Neutrophil (primary cell): ENCODE data around the gene PMF1.

Experiments used
- H3K27ac ChIP-seq: fragments of 200-600 bp; sonication (generic); 2 replicates; pipeline ENCODE4 v1.5.1; 2016; ENCODE audit warnings: mild to moderate bottlenecking, moderate library complexity
- H3K27me3 ChIP-seq: fragments of 200-600 bp; sonication (generic); 2 replicates; pipeline ENCODE4 v1.6.0; 2016; ENCODE audit warnings: mild to moderate bottlenecking
- H3K36me3 ChIP-seq: fragments of 200-600 bp; sonication (generic); 2 replicates; pipeline ENCODE4 v1.5.1; 2017
- H3K4me1 ChIP-seq, 2 experiments: fragments of 200-600 bp in 1 of 2; sonication (generic) in 1 of 2; 1 replicate in 1 of 2; 2 replicates in 1 of 2; pipeline versions ENCODE4 v1.5.1 to v1.6.1; 2013 to 2016; ENCODE audit warnings: low read depth in 1 of 2, low read length in 1 of 2, mild to moderate bottlenecking in 1 of 2, moderate library complexity in 1 of 2; ENCODE audit not compliant: control insufficient read depth in 1 of 2, insufficient read depth in 1 of 2
- H3K4me3 ChIP-seq, 2 experiments: fragments of 200-600 bp in 1 of 2; sonication (generic) in 1 of 2; 1 replicate in 1 of 2; 2 replicates in 1 of 2; pipeline ENCODE4 v1.5.1; 2013 to 2016; ENCODE audit warnings: low read depth in 1 of 2, low read length in 1 of 2, mild to moderate bottlenecking in 1 of 2, moderate library complexity in 1 of 2
- H3K9me3 ChIP-seq: fragments of 200-600 bp; sonication (generic); 2 replicates; pipeline ENCODE4 v1.5.1; 2016
- TF ChIP-seq, protein P1 (sequence below): fragments of 200-600 bp; sonication (generic); IDR thresholded peaks from 2 replicates; pipeline ENCODE4 v1.5.1; 2016; ENCODE audit warnings: antibody characterized with exemption

Gene PMF1

GRCh38 chr1:156220226-156220625 lies 7.4 kb downstream of the PMF1 start:
- H3K27ac ChIP-seq, result no peak overlapping the region
- H3K27me3 ChIP-seq, result no peaks in the 10 kb centered on the region
- H3K4me1 ChIP-seq, result peaks cover 45 to 48% of the 10 kb centered on the region in 2 experiments
- H3K9me3 ChIP-seq, result no peaks in the 10 kb centered on the region
- H3K4me3 ChIP-seq, result no peak overlapping the region
- H3K36me3 ChIP-seq, result peaks cover 20% of the 10 kb centered on the region
- TF ChIP-seq, protein P1, sequence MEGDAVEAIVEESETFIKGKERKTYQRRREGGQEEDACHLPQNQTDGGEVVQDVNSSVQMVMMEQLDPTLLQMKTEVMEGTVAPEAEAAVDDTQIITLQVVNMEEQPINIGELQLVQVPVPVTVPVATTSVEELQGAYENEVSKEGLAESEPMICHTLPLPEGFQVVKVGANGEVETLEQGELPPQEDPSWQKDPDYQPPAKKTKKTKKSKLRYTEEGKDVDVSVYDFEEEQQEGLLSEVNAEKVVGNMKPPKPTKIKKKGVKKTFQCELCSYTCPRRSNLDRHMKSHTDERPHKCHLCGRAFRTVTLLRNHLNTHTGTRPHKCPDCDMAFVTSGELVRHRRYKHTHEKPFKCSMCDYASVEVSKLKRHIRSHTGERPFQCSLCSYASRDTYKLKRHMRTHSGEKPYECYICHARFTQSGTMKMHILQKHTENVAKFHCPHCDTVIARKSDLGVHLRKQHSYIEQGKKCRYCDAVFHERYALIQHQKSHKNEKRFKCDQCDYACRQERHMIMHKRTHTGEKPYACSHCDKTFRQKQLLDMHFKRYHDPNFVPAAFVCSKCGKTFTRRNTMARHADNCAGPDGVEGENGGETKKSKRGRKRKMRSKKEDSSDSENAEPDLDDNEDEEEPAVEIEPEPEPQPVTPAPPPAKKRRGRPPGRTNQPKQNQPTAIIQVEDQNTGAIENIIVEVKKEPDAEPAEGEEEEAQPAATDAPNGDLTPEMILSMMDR, result no peak

- Histone ChIP-seq H3K36me3 (peaks cover 29% of the 10 kb centered on the region), H3K27me3 (no peaks in the 10 kb centered on the region), H3K4me3 (no peak overlapping the region), H3K4me1 (peaks cover 31 to 36% of the 10 kb centered on the region in 2 experiments), H3K9me3 (no peaks in the 10 kb centered on the region), H3K27ac (peak overlapping the region; percentile 50)
- TF ChIP-seq, protein P1, result no peak
Measured at GRCh38 chr1:156221986-156222692, 9.3 kb downstream of the PMF1 start.

DNA sequence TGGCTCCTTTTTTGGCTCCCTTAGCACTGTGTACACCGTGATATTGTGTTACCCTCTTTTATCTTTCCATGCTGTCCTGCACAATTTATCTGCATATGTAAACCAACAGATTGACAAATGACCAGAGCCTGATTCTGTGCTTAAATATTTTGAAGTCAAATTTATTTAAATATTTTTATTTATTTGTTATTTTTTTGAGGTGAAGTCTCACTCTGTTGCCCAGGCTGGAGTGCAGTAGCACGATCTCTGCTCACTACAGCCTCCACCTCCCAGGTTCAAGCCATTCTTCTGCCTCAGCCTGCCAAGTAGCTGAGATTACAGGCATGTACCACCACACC lies 12.8 kb downstream of the PMF1 start:
- peaks cover 43% of the 10 kb centered on the region for H3K36me3 ChIP-seq
- H3K4me3 ChIP-seq, result no peak overlapping the region
- peak overlapping the region; percentile 61 for H3K27ac ChIP-seq
- H3K9me3 ChIP-seq, result no peaks in the 10 kb centered on the region
- H3K27me3 ChIP-seq, result no peaks in the 10 kb centered on the region
- TF ChIP-seq, protein P1, result no peak
- H3K4me1 ChIP-seq, result peaks cover 6 to 10% of the 10 kb centered on the region in 2 experiments

- Histone ChIP-seq H3K4me3 (no peak overlapping the region), H3K36me3 (peaks cover 38% of the 10 kb centered on the region), H3K9me3 (no peaks in the 10 kb centered on the region), H3K4me1 (peaks cover 6 to 10% of the 10 kb centered on the region in 2 experiments), H3K27me3 (no peaks in the 10 kb centered on the region), H3K27ac (peak overlapping the region; percentile 61)
- TF ChIP-seq, protein P1, result no peak
Measured at GRCh38 chr1:156226116-156226538, 13.3 kb downstream of the PMF1 start.

DNA sequence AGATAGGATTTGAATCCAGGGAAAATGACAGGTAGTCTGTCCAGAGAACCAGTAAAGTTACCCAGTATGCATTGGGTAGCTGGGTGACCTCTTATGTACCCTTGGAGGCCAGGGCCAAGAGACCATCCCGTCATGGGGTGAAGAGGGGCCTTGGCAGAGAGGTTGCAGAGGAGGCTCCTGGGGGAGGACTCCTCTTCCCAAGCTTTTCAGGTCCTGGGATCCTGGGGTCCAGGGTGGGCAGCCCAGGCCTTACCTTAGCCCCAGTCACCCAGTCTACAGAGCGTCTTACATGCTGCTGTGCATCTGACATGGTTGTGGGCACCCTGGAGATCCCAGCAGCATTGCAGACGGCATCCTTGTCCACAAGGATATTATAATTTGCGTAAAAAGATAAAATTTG lies 14.0 kb downstream of the PMF1 start:
- peaks cover 36% of the 10 kb centered on the region for H3K36me3 ChIP-seq
- H3K27ac ChIP-seq, result no peak overlapping the region
- no peaks in the 10 kb centered on the region for H3K9me3 ChIP-seq
- peaks cover 6 to 10% of the 10 kb centered on the region in 2 experiments for H3K4me1 ChIP-seq
- no peak overlapping the region for H3K4me3 ChIP-seq
- TF ChIP-seq, protein P1, result no peak
- H3K27me3 ChIP-seq, result no peaks in the 10 kb centered on the region
